CD4-positive, alpha-beta T cell (primary cell): ENCODE results near the gene TP53INP2. TPM values are rescaled to one million over a fixed set of nuclear protein-coding genes. Genes with fewer than 3 reads are reported as not detected.

Source experiments
- ATAC-seq: fragments of 200-7000 bp; cut with Tn5 transposase; one replicate; pipeline ENCODE4 v1.10.0; 2022; ENCODE audit warnings: mild to moderate bottlenecking; ENCODE audit not compliant: poor library complexity
- CTCF ChIA-PET: fragments of 350-600 bp; sonication (Branson Sonifier 250); formaldehyde crosslinking; loops from one replicate; lab custom pipeline; 2021; ENCODE audit warnings: antibody characterized with exemption, inconsistent platforms; lab: Charles Lee
- POLR2A ChIA-PET: fragments of 350-600 bp; sonication (Branson Sonifier 250); formaldehyde crosslinking; loops from one replicate; lab custom pipeline; 2021; ENCODE audit warnings: antibody characterized with exemption, inconsistent platforms; lab: Charles Lee
- DNase-seq, 14 experiments: peaks; one replicate each; pipeline ENCODE4 v3.0.0-alpha.2; 2013 to 2020; ENCODE audit warnings: mixed read lengths in 2 of 14
- H3K27ac ChIP-seq, 2 donors: one replicate each; pipeline versions ENCODE4 v1.5.1 to v1.7.0; 2013; ENCODE audit warnings: low read length in 2 of 2, low read depth in 1 of 2, mild to moderate bottlenecking in 1 of 2
- H3K27me3 ChIP-seq, 2 experiments: 1 replicate in 1 of 2; 2 replicates in 1 of 2; pipeline versions ENCODE4 v1.6.1 to v1.7.0; 2013; ENCODE audit warnings: low read length in 2 of 2, control low read depth in 1 of 2, mild to moderate bottlenecking in 1 of 2, moderate library complexity in 1 of 2; ENCODE audit not compliant: insufficient read depth in 2 of 2, control insufficient read depth in 1 of 2
- H3K36me3 ChIP-seq: one replicate; pipeline ENCODE4 v1.6.1; 2013; ENCODE audit warnings: low read length, control low read depth; ENCODE audit not compliant: insufficient read depth
- H3K4me1 ChIP-seq: one replicate; pipeline ENCODE4 v1.6.1; 2013; ENCODE audit warnings: low read length, control low read depth; ENCODE audit not compliant: insufficient read depth
- H3K4me3 ChIP-seq: one replicate; pipeline ENCODE4 v1.5.1; 2013; ENCODE audit warnings: mild to moderate bottlenecking, low read length, moderate library complexity
- H3K9me3 ChIP-seq, 2 experiments: 1 replicate in 1 of 2; 2 replicates in 1 of 2; pipeline versions ENCODE4 v1.6.1 to v1.7.0; 2013; ENCODE audit warnings: low read length in 2 of 2, mild to moderate bottlenecking in 2 of 2, control low read depth in 1 of 2, moderate library complexity in 1 of 2; ENCODE audit not compliant: control insufficient read depth in 1 of 2, insufficient read depth in 1 of 2
- H3K27ac Mint-ChIP-seq: one replicate; pipeline ENCODE4 v1.8.0; 2020; ENCODE audit warnings: mixed read lengths
- H3K27me3 Mint-ChIP-seq: one replicate; pipeline ENCODE4 v1.8.0; 2021; ENCODE audit warnings: mixed read lengths
- H3K36me3 Mint-ChIP-seq: one replicate; pipeline ENCODE4 v1.8.0; 2021; ENCODE audit warnings: low read depth, mixed read lengths
- H3K4me1 Mint-ChIP-seq: one replicate; pipeline ENCODE4 v1.8.0; 2021; ENCODE audit warnings: low read depth, mixed read lengths
- H3K4me3 Mint-ChIP-seq: one replicate; pipeline ENCODE4 v1.8.0; 2020; ENCODE audit warnings: mild to moderate bottlenecking, mixed read lengths
- H3K9me3 Mint-ChIP-seq: one replicate; pipeline ENCODE4 v1.8.0; 2020; ENCODE audit warnings: mixed read lengths
- CTCF ChIP-seq: fragments of 200-600 bp; IDR thresholded peaks from one replicate; pipeline ENCODE4 v1.8.0; 2022; ENCODE audit warnings: antibody characterized with exemption, mild to moderate bottlenecking
- intact Hi-C, 2 experiments: fragments of 100-400 bp; cut with DNase I in 1 of 2; cut with micrococcal nuclease in 1 of 2; formaldehyde crosslinking; loops; one replicate each; pipeline versions ENCODE4 v1.15.1 to v1.9.0; 2023 to 2025; cut with DNase I, micrococcal nuclease
- total RNA-seq, 174 experiments: library from RNA in 2 of 174; stranded (reverse) in 2 of 174; gene quantifications; one replicate each; pipeline ENCODE4 v1.2.3 and lab custom pipeline; 2021 to 2026

Gene TP53INP2
- total RNA-seq, 2 experiments from 2014 or later, result 65.8 to 72.7 TPM

- Mint-ChIP-seq H3K27ac (no peak overlapping the region), H3K27me3 (no peaks in the 10 kb centered on the region), H3K9me3 (no peaks in the 10 kb centered on the region), H3K36me3 (peaks cover 60% of the 10 kb centered on the region), H3K4me3 (no peak overlapping the region), H3K4me1 (no peaks in the 10 kb centered on the region)
- no peaks in the 10 kb centered on the region for H3K27me3 ChIP-seq
- H3K4me3 ChIP-seq, result no peak overlapping the region
- no peaks in the 10 kb centered on the region for H3K9me3 ChIP-seq
- H3K36me3 ChIP-seq, result peaks cover 36% of the 10 kb centered on the region
- ChIA-PET CTCF (no interaction called here), POLR2A (no interaction called here)
- no peak for TF ChIP-seq CTCF
- ATAC-seq (no peak), DNase-seq (no peak)
- no peak overlapping the region for H3K27ac ChIP-seq
- intact Hi-C loops, result no loop called here
- H3K4me1 ChIP-seq, result no peaks in the 10 kb centered on the region
These were observed 28.4 kb downstream of the TP53INP2 start for GRCh38 chr20:34732523-34732922.

GRCh38 chr20:34736106-34736735 lies 32.1 kb downstream of the TP53INP2 start:
- TF ChIP-seq CTCF, result no peak
- CTCF ChIA-PET, result no interaction called here
- H3K36me3 ChIP-seq, result peaks cover 33% of the 10 kb centered on the region

DNA sequence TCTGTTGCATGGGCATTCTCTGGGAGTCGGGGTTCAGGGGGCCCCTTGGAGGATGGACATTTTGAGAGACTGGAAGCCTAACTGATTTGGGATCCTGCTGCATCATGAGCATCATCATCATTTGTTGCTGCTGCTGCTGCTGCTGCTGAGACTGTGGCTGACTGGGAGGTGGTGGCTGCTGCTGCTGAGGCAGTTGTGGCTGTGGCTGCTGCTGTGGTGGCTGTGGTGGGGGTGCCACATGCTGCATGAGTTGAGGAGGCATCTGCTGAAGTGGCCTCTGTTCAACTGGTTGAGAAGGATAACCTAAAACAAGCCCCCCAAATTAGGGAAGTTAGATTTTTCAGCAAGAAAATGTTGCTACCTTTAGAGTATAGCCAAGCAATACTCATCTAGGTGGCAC lies 38.9 kb downstream of the TP53INP2 start:
- intact Hi-C loops, result no loop called here
- no peaks in the 10 kb centered on the region for H3K4me1 ChIP-seq
- Mint-ChIP-seq H3K27me3 (no peaks in the 10 kb centered on the region), H3K36me3 (peaks cover 79% of the 10 kb centered on the region), H3K4me1 (no peaks in the 10 kb centered on the region), H3K27ac (no peak overlapping the region), H3K4me3 (no peak overlapping the region), H3K9me3 (no peaks in the 10 kb centered on the region)
- no peak overlapping the region for H3K27ac ChIP-seq
- CTCF ChIA-PET, result no interaction called here
- ATAC-seq, result no peak
- TF ChIP-seq CTCF, result no peak
- H3K9me3 ChIP-seq, result no peaks in the 10 kb centered on the region
- peaks cover 57% of the 10 kb centered on the region for H3K36me3 ChIP-seq
- DNase-seq, result peak in 1 of 14 experiments; percentile 7
- H3K27me3 ChIP-seq, result no peaks in the 10 kb centered on the region
- POLR2A ChIA-PET, result no interaction called here
- H3K4me3 ChIP-seq, result no peak overlapping the region

More at GRCh38 chr20:34736106-34736735, 32.1 kb downstream of the TP53INP2 start:
- Mint-ChIP-seq H3K27me3 (no peaks in the 10 kb centered on the region), H3K36me3 (peaks cover 50% of the 10 kb centered on the region), H3K4me1 (no peaks in the 10 kb centered on the region), H3K4me3 (no peak overlapping the region), H3K27ac (no peak overlapping the region), H3K9me3 (no peaks in the 10 kb centered on the region)
- H3K4me3 ChIP-seq, result no peak overlapping the region
- H3K9me3 ChIP-seq, result no peaks in the 10 kb centered on the region
- DNase-seq, result no peak
- no peak overlapping the region for H3K27ac ChIP-seq
- intact Hi-C loops, result no loop called here
- ATAC-seq, result no peak
- POLR2A ChIA-PET, result no interaction called here
- no peaks in the 10 kb centered on the region for H3K4me1 ChIP-seq
- no peaks in the 10 kb centered on the region for H3K27me3 ChIP-seq
